Measurements from ENCODE around the gene BCAS2. TPM values are rescaled to one million over a fixed set of nuclear protein-coding genes. Genes with fewer than 3 reads are reported as not detected.
A peak's percentile ranks its signal among the peaks of the same experiment; 100 is the strongest.

Gene BCAS2
- polyA plus RNA-seq (2011; rRNA removed): 11.0 and 30.1 TPM in 2 replicates
- polyA minus RNA-seq (2011; rRNA and poly(A)+ RNA removed): 5.4 and 5.6 TPM in 2 replicates

DNA sequence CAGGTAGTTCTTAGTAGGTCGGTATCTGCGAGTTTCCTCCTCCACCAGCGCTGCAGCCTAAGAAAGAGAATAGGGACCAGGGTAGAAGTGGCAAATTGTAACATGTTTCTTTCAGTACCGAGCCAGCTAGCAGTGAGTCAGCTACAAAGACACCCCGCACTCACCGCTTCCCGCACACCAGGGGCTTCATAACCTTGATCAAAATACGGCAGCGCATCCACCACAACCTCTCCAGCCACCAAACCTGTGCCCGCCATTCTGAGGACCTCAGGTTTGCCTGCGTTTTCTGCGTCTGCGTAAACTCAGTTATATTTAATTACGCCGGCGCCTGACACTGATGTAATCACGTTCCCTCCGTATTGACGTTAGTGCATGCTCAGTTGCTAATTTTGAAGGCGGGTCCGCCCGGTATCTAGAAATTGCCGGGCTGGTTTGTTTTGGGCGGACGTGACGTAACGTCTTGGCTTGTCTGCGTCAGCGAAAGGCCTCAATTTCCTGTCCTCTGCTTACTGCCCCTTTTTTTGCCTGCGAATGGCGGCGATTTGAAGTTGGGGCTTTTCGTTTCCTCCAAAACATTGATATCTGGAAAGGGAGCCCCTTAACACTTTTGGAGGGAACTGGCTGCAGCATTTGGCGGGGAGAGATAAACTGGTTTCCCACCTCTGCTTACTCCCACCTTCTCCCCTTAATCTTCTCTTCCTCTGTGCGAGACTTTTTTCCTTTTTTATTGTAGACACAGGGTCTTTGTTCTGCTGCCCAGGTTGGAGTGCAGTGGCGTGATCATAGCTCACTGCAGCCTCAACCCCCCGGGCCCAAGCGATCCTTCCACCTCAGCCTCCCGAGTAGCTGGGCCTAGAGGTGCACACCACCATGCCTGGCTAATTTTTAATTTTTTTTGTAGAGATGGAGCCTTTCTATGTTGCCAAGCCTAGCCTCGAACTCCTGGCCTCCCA is at the start of gene BCAS2:
Gene BCAS2 (minus strand): TSS at position 281 of the 953 bp plus-strand sequence. CDS start 24 bp downstream, at position 257.
- ChIA-PET POLR2A (no interaction called here), CTCF (interaction anchor here (1.2 to 1.5 kb wide), 2 partner anchors 235 to 236 kb away, joined by 3 read pairs; no protein-coding TSS in a partner anchor)
- no peaks in the 10 kb centered on the region for H3K27me3 ChIP-seq (ENCODE audit: control insufficient read depth, insufficient read depth, low read length)
- no peak for TF ChIP-seq CTCF (IDR thresholded peaks at IDR 0.05; ENCODE audit: insufficient read depth, low read depth, low read length)
- peak within 1 kb of the TSS; percentile 54 for H3K4me3 ChIP-seq (ENCODE audit: low read depth, low read length)
- DNase-seq (ENCODE audit: low read depth): peak; percentile 93
- H3K36me3 ChIP-seq (ENCODE audit: control insufficient read depth, insufficient read depth, low read length): peaks cover 2% of the 10 kb centered on the region

DNA sequence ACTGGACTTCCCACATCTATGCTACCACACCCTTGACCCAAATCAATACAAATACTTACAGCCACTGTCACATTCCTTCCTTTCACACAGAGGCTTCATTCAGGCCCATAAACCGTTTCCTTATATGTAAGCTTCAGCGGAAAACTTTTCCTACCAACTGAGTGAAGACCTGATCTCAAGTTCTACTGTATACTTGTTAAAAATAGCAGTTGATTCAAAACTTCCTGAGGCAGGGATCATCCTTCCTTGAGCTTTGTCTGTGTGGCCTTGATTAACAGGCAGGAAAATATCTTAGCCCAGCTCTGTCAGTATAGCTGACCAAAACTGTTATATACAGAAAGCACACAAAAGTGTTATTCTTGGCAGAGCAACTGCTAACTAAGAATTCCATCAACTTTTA is 45.7 kb upstream of the BCAS2 start:
- CTCF ChIA-PET: no interaction called here
- H3K36me3 ChIP-seq (ENCODE audit: control insufficient read depth, insufficient read depth, low read length): no peaks in the 10 kb centered on the region
- TF ChIP-seq CTCF (IDR thresholded peaks at IDR 0.05; ENCODE audit: insufficient read depth, low read depth, low read length): no peak
- H3K27me3 ChIP-seq (ENCODE audit: control insufficient read depth, insufficient read depth, low read length): no peaks in the 10 kb centered on the region
- H3K4me3 ChIP-seq (ENCODE audit: low read depth, low read length): no peak overlapping the region
- POLR2A ChIA-PET: no interaction called here
- no peak for DNase-seq (ENCODE audit: low read depth)

DNA sequence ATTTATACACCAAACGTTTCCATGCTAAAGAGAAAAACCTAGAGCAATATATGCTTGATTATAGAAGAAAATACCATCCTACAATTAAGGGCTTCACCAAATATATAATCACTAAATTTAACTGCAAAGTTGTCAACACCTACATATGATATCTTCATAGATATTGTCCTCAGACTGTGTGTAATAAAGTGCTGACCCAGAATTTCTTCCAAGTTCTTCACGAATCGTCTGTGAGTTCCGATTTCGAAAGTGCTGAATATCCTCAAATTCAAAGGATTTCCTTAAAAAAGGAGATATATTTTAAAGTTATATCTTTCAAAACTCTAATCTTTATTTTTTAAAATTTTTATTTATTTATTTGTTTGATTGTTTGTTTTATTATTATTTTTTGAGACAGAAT is 41.9 kb upstream of the BCAS2 start:
- DNase-seq (ENCODE audit: low read depth): no peak
- H3K36me3 ChIP-seq (ENCODE audit: control insufficient read depth, insufficient read depth, low read length): no peaks in the 10 kb centered on the region
- H3K27me3 ChIP-seq (ENCODE audit: control insufficient read depth, insufficient read depth, low read length): no peaks in the 10 kb centered on the region
- ChIA-PET CTCF (no interaction called here), POLR2A (no interaction called here)
- H3K4me3 ChIP-seq (ENCODE audit: low read depth, low read length): no peak overlapping the region
- no peak for TF ChIP-seq CTCF (IDR thresholded peaks at IDR 0.05; ENCODE audit: insufficient read depth, low read depth, low read length)

DNA sequence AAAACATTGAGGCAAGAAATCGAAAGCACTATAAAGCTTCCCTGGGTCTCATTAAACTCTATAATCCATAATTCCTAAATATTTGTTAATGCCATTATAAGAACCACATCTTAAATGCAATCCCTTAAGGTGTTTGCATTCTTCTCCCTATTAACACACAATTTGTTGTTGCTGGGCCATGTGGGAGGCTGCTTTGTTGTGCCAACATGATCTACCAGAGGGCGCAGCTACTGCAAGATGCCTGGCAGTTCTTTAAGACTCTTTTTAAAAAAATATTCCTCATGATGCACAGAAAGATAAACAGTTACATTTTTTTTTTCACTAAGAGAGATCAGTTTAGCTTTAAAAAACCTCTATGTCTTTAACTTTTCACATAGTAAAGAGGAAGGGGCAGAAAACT is 39.0 kb upstream of the BCAS2 start:
- TF ChIP-seq CTCF (IDR thresholded peaks at IDR 0.05; ENCODE audit: insufficient read depth, low read depth, low read length): no peak
- ChIA-PET CTCF (interaction anchor here (1.4 kb wide), 1 partner anchor 20 kb away, joined by 3 read pairs; no protein-coding TSS in a partner anchor), POLR2A (no interaction called here)

GRCh38 chr1:114618606-114619005 is 37.2 kb upstream of the BCAS2 start:
- Histone ChIP-seq H3K36me3 (ENCODE audit: control insufficient read depth, insufficient read depth, low read length) (no peaks in the 10 kb centered on the region), H3K27me3 (ENCODE audit: control insufficient read depth, insufficient read depth, low read length) (no peaks in the 10 kb centered on the region), H3K4me3 (ENCODE audit: low read depth, low read length) (no peak overlapping the region)
- TF ChIP-seq CTCF (IDR thresholded peaks at IDR 0.05; ENCODE audit: insufficient read depth, low read depth, low read length): no peak
- CTCF ChIA-PET: no interaction called here
- POLR2A ChIA-PET: no interaction called here
- DNase-seq (ENCODE audit: low read depth): no peak

More for the DNA sequence above, 39.0 kb upstream of the BCAS2 start:
- Histone ChIP-seq H3K4me3 (ENCODE audit: low read depth, low read length) (no peak overlapping the region), H3K27me3 (ENCODE audit: control insufficient read depth, insufficient read depth, low read length) (no peaks in the 10 kb centered on the region), H3K36me3 (ENCODE audit: control insufficient read depth, insufficient read depth, low read length) (no peaks in the 10 kb centered on the region)
- DNase-seq (ENCODE audit: low read depth): no peak

Measured in BJ (cell line).